NCI-H1694 (cell line): ENCODE measurements around the gene CTNNBIP1.
"Not testable (repeated sequence)": the region's sequence is repeated elsewhere in the genome, so short reads cannot be mapped to it uniquely, and the experiment has no call there.

ENCODE experiments used
- DNase-seq: peaks from one replicate; lab custom pipeline; 2025; lab: John Stamatoyannopoulos, UW

CTNNBIP1 gene

DNA sequence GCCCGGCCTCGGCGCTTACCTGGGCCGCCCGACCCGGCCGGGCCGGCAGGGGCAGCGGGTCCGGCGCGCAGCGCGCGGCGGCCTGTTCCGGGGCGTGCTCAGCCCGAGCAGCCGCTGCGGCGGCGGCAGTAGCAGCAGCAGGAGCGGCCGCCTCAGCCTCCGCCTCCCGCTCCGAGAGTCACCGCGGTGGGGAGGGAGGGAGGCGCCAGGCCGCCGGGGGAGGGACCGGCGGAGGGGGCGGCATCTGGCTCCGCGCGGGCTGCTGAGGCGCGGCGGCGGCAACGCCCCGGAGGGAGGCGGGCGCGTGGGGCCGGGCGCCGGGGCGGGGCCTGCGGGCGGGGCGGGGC is at the start of gene CTNNBIP1:
Gene CTNNBIP1 (minus strand): TSS at position 194 of the 347 bp plus-strand sequence. CDS start 38,205 bp downstream, outside the sequence.
- no peak for DNase-seq

GRCh38 chr1:9957726-9958125 is 47.7 kb upstream of the CTNNBIP1 start:
- DNase-seq = no peak

DNA sequence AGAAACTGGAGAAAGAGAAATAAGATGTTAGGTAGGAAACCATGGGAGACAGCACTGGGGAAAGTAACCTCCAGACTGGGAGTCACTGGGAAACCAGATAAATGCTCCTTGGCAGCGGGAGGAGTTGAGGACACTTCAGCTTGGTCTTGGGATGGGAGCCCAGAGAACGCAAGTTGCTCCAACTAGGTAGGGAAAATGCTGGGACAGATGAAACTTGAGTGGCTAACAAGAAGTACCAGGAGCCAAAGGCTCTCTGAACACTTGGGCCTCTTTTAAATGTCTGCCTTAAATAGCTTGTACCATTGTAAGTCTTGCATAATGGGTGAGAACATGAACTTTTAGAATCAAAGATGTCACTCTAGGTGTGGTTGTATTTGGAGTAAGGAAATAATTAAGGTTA is 36.2 kb upstream of the CTNNBIP1 start:
- DNase-seq = no peak

DNA sequence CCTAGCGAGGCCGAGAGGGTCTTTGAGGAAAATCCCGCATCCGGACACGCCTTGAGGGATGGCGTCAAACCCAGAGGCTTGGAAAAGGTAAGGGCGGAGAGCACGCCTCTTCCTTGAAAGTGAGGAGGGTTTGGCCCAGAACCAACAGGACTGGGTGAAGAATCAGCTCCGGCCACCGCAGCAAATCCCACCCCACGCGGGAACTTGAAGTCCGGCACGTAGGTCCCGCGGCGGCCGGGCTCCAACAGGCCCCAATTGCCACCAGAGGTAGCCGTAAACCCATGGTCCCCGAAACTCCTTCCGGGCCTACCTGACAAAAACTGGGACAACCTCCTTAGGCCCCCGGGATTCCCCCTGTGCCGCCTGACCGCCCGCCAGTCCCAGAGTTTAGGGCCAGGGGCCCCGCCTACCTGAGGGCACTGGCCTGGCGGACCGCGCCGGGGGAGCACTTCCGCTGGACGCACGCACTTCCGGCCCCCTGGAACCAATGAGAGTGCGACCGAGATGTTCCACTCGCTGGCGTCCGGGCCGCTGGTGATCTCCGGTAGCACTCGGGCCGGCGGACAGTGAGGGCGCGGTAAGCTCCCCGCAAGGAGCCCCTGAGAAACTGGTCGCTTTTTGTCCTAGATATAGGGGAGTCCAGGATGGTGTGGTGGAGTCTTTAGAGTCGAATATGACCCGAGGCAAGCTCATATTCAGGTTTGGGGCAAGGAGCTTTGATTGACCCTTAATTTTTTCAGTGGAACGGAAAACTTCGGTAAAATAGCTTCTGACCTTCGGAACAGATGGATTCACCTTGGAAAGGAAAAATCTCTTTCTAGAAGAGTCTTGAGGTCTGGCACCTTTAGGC is 33.1 kb upstream of the CTNNBIP1 start, which contains the start of the genes LZIC and NMNAT1:
Gene LZIC (minus strand): TSS at position 453 of the 850 bp plus-strand sequence. CDS start 6,772 bp downstream, outside the sequence.
Gene NMNAT1 (plus strand): TSS at position 537 of the 850 bp plus-strand sequence. CDS start 28,599 bp downstream, outside the sequence.
- peak; percentile 66 for DNase-seq

GRCh38 chr1:9942399-9942938 is 32.4 kb upstream of the CTNNBIP1 start:
- DNase-seq = peak; percentile 72

DNA sequence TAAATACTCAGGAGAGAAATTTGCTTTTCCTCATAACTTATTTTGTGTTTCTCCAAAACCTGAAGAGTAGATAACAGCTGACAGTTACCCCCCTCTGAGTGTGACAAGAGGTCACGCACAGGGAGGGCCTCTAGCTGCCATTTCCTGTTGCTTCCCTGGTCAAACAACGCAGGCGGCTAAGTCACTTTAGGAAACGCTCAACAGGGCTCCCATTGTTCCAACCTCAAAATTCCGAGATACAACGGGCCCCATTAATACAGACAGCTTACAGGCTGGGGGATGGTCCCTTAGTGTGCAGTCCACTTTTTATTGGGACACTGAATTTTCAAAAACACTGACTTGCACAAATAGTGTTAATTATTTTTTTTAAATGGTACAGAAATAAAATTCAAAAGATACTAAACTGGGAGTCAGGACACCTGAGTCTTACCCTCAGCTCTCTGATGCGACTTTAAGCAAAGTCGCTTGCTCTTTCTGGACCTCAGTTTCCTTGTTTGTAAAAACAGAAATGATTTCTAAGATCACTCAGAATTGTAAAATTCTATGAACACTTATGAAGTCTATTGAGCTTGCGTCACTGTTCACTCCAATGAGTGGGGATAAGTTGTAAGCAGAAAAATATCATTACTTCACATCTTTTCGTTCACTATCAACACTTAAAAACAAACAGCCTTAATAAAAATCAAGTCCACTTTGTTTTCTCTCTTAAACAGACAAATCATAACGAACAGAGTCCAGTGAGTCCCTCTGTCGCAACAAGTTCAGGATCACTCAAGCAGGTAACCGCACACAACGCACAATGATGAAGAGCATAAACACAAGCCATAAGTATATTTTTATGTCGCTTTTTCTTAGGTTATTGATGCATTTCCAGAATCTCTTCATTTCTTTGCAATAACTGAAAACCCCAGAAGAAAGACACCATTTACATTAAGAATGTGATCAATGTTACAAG is 19.6 kb upstream of the CTNNBIP1 start:
- no peak for DNase-seq

DNA sequence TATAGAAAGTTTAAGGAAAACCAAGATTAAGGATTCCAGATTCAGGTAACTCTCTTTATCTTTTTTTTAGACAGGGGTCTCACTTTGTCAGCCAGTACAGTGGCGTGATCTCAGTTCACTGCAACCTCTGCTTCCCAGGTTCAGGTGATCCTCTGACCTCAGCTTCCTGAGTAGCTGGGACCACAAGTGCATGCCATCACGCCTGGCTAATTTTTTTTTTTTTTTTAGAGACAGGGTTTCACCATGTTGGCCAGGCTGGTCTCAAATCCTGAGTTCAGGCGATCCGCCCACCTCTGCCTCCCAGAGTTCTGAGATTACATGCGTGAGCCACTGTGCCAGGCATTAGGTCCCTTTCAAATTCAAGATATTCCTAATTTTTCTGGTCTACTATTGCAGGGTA is 17.2 kb upstream of the CTNNBIP1 start:
- no peak for DNase-seq

GRCh38 chr1:9922342-9922741 is 12.3 kb upstream of the CTNNBIP1 start:
- no peak for DNase-seq

- DNase-seq = no peak
Measured at GRCh38 chr1:9920606-9921005, 10.5 kb upstream of the CTNNBIP1 start.

- no peak for DNase-seq
Measured at GRCh38 chr1:9917901-9918300, 7.8 kb upstream of the CTNNBIP1 start.

- DNase-seq = not testable (repeated sequence)
Measured at GRCh38 chr1:9917495-9917894, 7.4 kb upstream of the CTNNBIP1 start.

DNA sequence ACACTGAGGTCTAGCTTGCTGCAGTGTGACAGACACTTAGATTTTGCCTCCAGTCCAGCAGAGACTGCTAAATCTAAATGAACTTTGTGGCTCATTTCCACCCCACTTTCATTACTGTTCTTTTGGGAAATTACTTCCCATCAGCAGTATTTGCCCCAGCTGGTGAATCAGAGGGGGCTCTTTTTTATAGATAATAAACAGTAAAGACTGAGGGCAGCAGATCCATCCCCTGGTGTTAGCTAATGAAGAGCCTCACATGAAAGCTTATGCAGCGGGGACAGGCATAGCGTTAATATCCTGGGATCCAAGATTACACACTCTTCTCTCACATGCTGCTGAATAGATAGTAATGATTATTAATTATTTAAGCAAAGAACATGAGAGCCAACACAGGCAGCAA is 6.4 kb upstream of the CTNNBIP1 start:
- DNase-seq = no peak

- no peak for DNase-seq
Measured at GRCh38 chr1:9914610-9914937, 4.5 kb upstream of the CTNNBIP1 start.

- DNase-seq = no peak
Measured at GRCh38 chr1:9912264-9912936, 2.3 kb upstream of the CTNNBIP1 start.

GRCh38 chr1:9910423-9911178 is 532 bp upstream of the CTNNBIP1 start:
- peak; percentile 90 for DNase-seq

GRCh38 chr1:9909234-9910046 is 629 bp downstream of the CTNNBIP1 start:
- peak; percentile 9 for DNase-seq

- DNase-seq = no peak
Measured at GRCh38 chr1:9908871-9909233, 1.2 kb downstream of the CTNNBIP1 start.

GRCh38 chr1:9907441-9907840 is 2.6 kb downstream of the CTNNBIP1 start:
- DNase-seq = no peak

GRCh38 chr1:9906466-9906865 is 3.6 kb downstream of the CTNNBIP1 start:
- DNase-seq = no peak

DNA sequence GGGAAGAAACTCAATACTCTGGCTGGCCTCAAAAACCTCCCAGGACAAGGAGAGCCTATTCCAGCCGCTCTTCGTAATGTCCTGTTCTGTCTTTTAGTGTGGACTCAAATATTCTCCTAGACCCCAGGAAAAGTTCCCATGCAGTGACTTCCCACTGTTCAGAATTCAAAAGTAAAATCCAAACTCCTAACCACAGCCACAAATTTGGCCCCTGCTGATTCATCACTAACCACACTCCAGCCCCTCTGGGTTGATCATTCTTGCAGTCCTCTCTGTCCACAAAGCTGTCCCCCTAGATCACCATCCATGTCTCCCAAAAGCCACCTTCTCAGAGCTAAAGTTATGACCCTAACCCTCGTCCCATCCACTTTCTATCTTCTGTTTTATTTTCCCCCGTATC is 5.1 kb downstream of the CTNNBIP1 start:
- no peak for DNase-seq
